ENCODE results near the gene ZFP1. TPM values are rescaled to one million over a fixed set of nuclear protein-coding genes. Genes with fewer than 3 reads are reported as not detected.

Gene ZFP1
- total RNA-seq, 4 donors from 2014 or later = 5.5 to 12.6 (median 7.0) TPM

GRCh38 chr16:75189638-75190245 lies 41.4 kb downstream of the ZFP1 start:
- DNase-seq (ENCODE audit: low spot score) (no peak), ATAC-seq (ENCODE audit: low FRiP score) (no peak)
- no peak for TF ChIP-seq CTCF (IDR thresholded peaks at IDR 0.05)

- DNase-seq (ENCODE audit: low spot score) (no peak), ATAC-seq (ENCODE audit: low FRiP score) (no peak)
- TF ChIP-seq CTCF (IDR thresholded peaks at IDR 0.05) = no peak
Measured at GRCh38 chr16:75192606-75193264, 44.4 kb downstream of the ZFP1 start.

- TF ChIP-seq CTCF (IDR thresholded peaks at IDR 0.05) = no peak
- DNase-seq (ENCODE audit: low spot score) = no peak
- no peak for ATAC-seq (ENCODE audit: low FRiP score)
Measured at GRCh38 chr16:75193265-75193650, 44.9 kb downstream of the ZFP1 start.

- no peak for TF ChIP-seq CTCF (IDR thresholded peaks at IDR 0.05)
- DNase-seq (ENCODE audit: low spot score) (no peak), ATAC-seq (ENCODE audit: low FRiP score) (no peak)
Measured at GRCh38 chr16:75193730-75194444, 45.6 kb downstream of the ZFP1 start.

GRCh38 chr16:75195811-75196790 lies 47.8 kb downstream of the ZFP1 start:
- no peak for DNase-seq (ENCODE audit: low spot score)
- no peak for ATAC-seq (ENCODE audit: low FRiP score)
- TF ChIP-seq CTCF (IDR thresholded peaks at IDR 0.05) = no peak

GRCh38 chr16:75196836-75197235 lies 48.5 kb downstream of the ZFP1 start:
- DNase-seq (ENCODE audit: low spot score) = no peak
- TF ChIP-seq CTCF (IDR thresholded peaks at IDR 0.05) = no peak
- no peak for ATAC-seq (ENCODE audit: low FRiP score)

Measured in omental fat pad (tissue), 4 donors.